HL-60 (cell line): Measurements from ENCODE around the gene ZNF280D.

Experiments
- DNase-seq, 2 experiments: peaks; one replicate each; pipeline ENCODE4 v3.0.0-alpha.2; 2010 to 2020; ENCODE audit warnings: low read depth in 1 of 2, low spot score in 1 of 2
- H3K27ac ChIP-seq: fragments of 250-450 bp; sonication (Bioruptor Pico); replicated peaks from 2 replicates; pipeline ENCODE4 v1.5.1; 2020; ENCODE audit warnings: mild to moderate bottlenecking, moderate library complexity
- H3K27me3 ChIP-seq: fragments of 250-450 bp; sonication (Bioruptor Pico); 2 replicates; pipeline ENCODE4 v1.5.1; 2021; ENCODE audit warnings: mild to moderate bottlenecking, moderate library complexity; ENCODE audit not compliant: insufficient read depth, poor library complexity, severe bottlenecking
- H3K4me3 ChIP-seq: replicated peaks from 2 replicates; pipeline ENCODE4 v1.5.1; 2011; ENCODE audit warnings: mild to moderate bottlenecking, control low read depth, low read length; ENCODE audit not compliant: insufficient read depth
- CTCF ChIP-seq: IDR thresholded peaks from one replicate; pipeline ENCODE4 v1.5.1; 2011; ENCODE audit warnings: low read length, control low read depth, inconsistent platforms; ENCODE audit not compliant: insufficient read depth
- GABPA ChIP-seq: IDR thresholded peaks from 2 replicates; pipeline ENCODE4 v1.6.1; 2012; ENCODE audit warnings: low read depth
- POLR2AphosphoS5 ChIP-seq: IDR thresholded peaks from 2 replicates; pipeline ENCODE4 v1.6.1; 2012; ENCODE audit warnings: low read depth
- REST ChIP-seq: IDR thresholded peaks from 2 replicates; pipeline ENCODE4 v1.6.1; 2012; ENCODE audit warnings: low read depth; ENCODE audit not compliant: insufficient replicate concordance
- SPI1 ChIP-seq: IDR thresholded peaks from 2 replicates; pipeline ENCODE4 v1.6.1; 2012; ENCODE audit warnings: low read depth, mild to moderate bottlenecking, borderline replicate concordance

ZNF280D gene

GRCh38 chr15:56690733-56691132 is 42.6 kb downstream of the ZNF280D start:
- TF ChIP-seq REST (no peak), GABPA (no peak), SPI1 (no peak), POLR2AphosphoS5 (no peak)
- H3K27ac ChIP-seq: no peak overlapping the region
- no peaks in the 10 kb centered on the region for H3K27me3 ChIP-seq
- DNase-seq: no peak
- no peak overlapping the region for H3K4me3 ChIP-seq

- TF ChIP-seq REST (no peak), POLR2AphosphoS5 (no peak), CTCF (no peak), GABPA (no peak), SPI1 (no peak)
- Histone ChIP-seq H3K27ac (no peak overlapping the region), H3K27me3 (no peaks in the 10 kb centered on the region), H3K4me3 (no peak overlapping the region)
- no peak for DNase-seq
Measured at GRCh38 chr15:56683908-56684307, 49.4 kb downstream of the ZNF280D start.

GRCh38 chr15:56681113-56681512 is 52.2 kb downstream of the ZNF280D start:
- H3K4me3 ChIP-seq: no peak overlapping the region
- H3K27me3 ChIP-seq: no peaks in the 10 kb centered on the region
- no peak for DNase-seq
- TF ChIP-seq POLR2AphosphoS5: no peak
- no peak for TF ChIP-seq GABPA
- no peak for TF ChIP-seq SPI1
- TF ChIP-seq CTCF: no peak
- TF ChIP-seq REST: no peak
- H3K27ac ChIP-seq: no peak overlapping the region

- Histone ChIP-seq H3K27me3 (no peaks in the 10 kb centered on the region), H3K4me3 (no peak overlapping the region), H3K27ac (no peak overlapping the region)
- no peak for DNase-seq
- TF ChIP-seq REST (no peak), GABPA (no peak), CTCF (no peak), POLR2AphosphoS5 (no peak), SPI1 (no peak)
Measured at GRCh38 chr15:56679225-56679624, 54.1 kb downstream of the ZNF280D start.
